Erythroblast (primary cell): ENCODE data around the gene B3GNT4.

Experiments used
- GATA1 ChIP-seq: IDR thresholded peaks from 2 replicates; pipeline ENCODE4 v1.6.1; 2011; ENCODE audit warnings: low read depth, mild to moderate bottlenecking, control low read depth, low read length, moderate library complexity
- POLR2A ChIP-seq: IDR thresholded peaks from 2 replicates; pipeline ENCODE4 v1.6.1; 2011; ENCODE audit warnings: mild to moderate bottlenecking, low read length

DNA sequence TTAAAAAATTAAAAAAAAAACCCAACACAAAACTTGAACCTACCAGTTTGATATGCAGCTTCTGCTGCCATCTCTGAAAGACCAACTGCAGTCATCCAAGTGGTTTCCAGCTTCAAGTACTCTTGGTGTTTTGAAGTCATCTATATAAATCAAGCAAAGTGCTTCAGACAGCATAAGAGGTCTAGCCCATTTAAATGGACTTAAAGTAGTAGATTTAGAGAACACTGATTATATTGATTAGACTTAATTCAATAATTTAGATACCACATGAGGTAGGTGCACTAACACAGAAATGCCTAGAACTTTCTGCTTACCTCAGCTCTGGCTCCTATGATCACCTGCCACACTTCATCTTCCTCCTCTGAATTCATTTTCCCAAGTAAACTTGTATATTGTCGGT lies 12.9 kb downstream of the B3GNT4 start:
- TF ChIP-seq POLR2A (no peak), GATA1 (no peak)
